ENCODE data around the gene BCL2L15.

Gene BCL2L15

GRCh38 chr1:113850127-113850796 lies 37.1 kb downstream of the BCL2L15 start:
- no peak for ATAC-seq (replicated peaks)
- Mint-ChIP-seq H3K4me1 (peaks cover 9 to 23% of the 10 kb centered on the region in 2 donors), H3K36me3 (peaks cover 31 to 51% of the 10 kb centered on the region in 2 donors), H3K27ac (peak overlapping the region; percentile 51), H3K9me3 (peaks cover 4 to 8% of the 10 kb centered on the region in 2 donors), H3K27me3 (no peaks in the 10 kb centered on the region), H3K4me3 (no peak overlapping the region)
- no peak for DNase-seq

GRCh38 chr1:113849072-113849471 lies 38.3 kb downstream of the BCL2L15 start:
- no peak for ATAC-seq (replicated peaks)
- Mint-ChIP-seq H3K4me1 (peaks cover 6 to 14% of the 10 kb centered on the region in 2 donors), H3K4me3 (no peak overlapping the region), H3K27ac (no peak overlapping the region), H3K27me3 (no peaks in the 10 kb centered on the region), H3K36me3 (peaks cover 26 to 45% of the 10 kb centered on the region in 2 donors), H3K9me3 (peaks cover 4 to 8% of the 10 kb centered on the region in 2 donors)
- DNase-seq = no peak

- Mint-ChIP-seq H3K4me3 (no peak overlapping the region), H3K27me3 (no peaks in the 10 kb centered on the region), H3K36me3 (peaks cover 36 to 45% of the 10 kb centered on the region in 2 donors), H3K9me3 (peaks cover 4 to 8% of the 10 kb centered on the region in 2 donors), H3K27ac (peak overlapping the region; percentile 27), H3K4me1 (peaks cover 6 to 11% of the 10 kb centered on the region in 2 donors)
- DNase-seq (no peak), ATAC-seq (replicated peaks) (no peak)
Observed at GRCh38 chr1:113846391-113847035, 40.9 kb downstream of the BCL2L15 start.

GRCh38 chr1:113836534-113836933 lies 50.8 kb downstream of the BCL2L15 start:
- H3K9me3 Mint-ChIP-seq = no peaks in the 10 kb centered on the region
- H3K27ac Mint-ChIP-seq = no peak overlapping the region
- H3K4me1 Mint-ChIP-seq = no peaks in the 10 kb centered on the region
- no peaks in the 10 kb centered on the region for H3K27me3 Mint-ChIP-seq
- no peak for ATAC-seq (replicated peaks)
- no peak overlapping the region for H3K4me3 Mint-ChIP-seq
- no peak for DNase-seq
- H3K36me3 Mint-ChIP-seq = peaks cover 20 to 22% of the 10 kb centered on the region in 2 donors

GRCh38 chr1:113835686-113836290 lies 51.6 kb downstream of the BCL2L15 start:
- Mint-ChIP-seq H3K36me3 (peaks cover 16 to 22% of the 10 kb centered on the region in 2 donors), H3K27me3 (no peaks in the 10 kb centered on the region), H3K4me1 (no peaks in the 10 kb centered on the region), H3K4me3 (no peak overlapping the region), H3K9me3 (no peaks in the 10 kb centered on the region), H3K27ac (no peak overlapping the region)
- ATAC-seq (replicated peaks) (no peak), DNase-seq (no peak)

- Mint-ChIP-seq H3K27me3 (no peaks in the 10 kb centered on the region), H3K4me1 (no peaks in the 10 kb centered on the region), H3K4me3 (no peak overlapping the region), H3K9me3 (no peaks in the 10 kb centered on the region), H3K27ac (no peak overlapping the region), H3K36me3 (peaks cover 9 to 18% of the 10 kb centered on the region in 2 donors)
- DNase-seq = no peak
- no peak for ATAC-seq (replicated peaks)
Observed at GRCh38 chr1:113834716-113835115, 52.7 kb downstream of the BCL2L15 start.

All from stimulated activated naive B cell treated with anti-CD40 and anti-IgM and Interleukin-4, amounts not matched to agents 10 μg/mL and 1 μg/mL and 100 μg/mL, for 72 hours (primary cell).